Natural killer cell (primary cell): ENCODE measurements around the gene CMTM8. TPM values are rescaled to one million over a fixed set of nuclear protein-coding genes. Genes with fewer than 3 reads are reported as not detected.

Source experiments
- ATAC-seq, 3 donors: fragments of 150-1000 bp in 2 of 3; fragments of 200-7000 bp in 1 of 3; cut with Tn5 transposase; 1 replicate in 1 of 3; 2 replicates in 2 of 3; pipeline ENCODE4 v1.10.0; 2021; ENCODE audit warnings: mild to moderate bottlenecking in 2 of 3, moderate library complexity in 2 of 3
- DNase-seq, 2 donors: peaks; one replicate each; pipeline versions ENCODE4 v3.0.0 to v3.0.0-alpha.2; 2013 to 2021; ENCODE audit warnings: mixed read lengths in 1 of 2
- H3K27ac ChIP-seq: one replicate; pipeline ENCODE4 v1.5.1; 2013; ENCODE audit warnings: mild to moderate bottlenecking, low read length
- H3K27me3 ChIP-seq: one replicate; pipeline ENCODE4 v1.6.1; 2013; ENCODE audit warnings: low read length; ENCODE audit not compliant: control insufficient read depth, insufficient read depth
- H3K36me3 ChIP-seq: one replicate; pipeline ENCODE4 v1.6.1; 2013; ENCODE audit warnings: low read length; ENCODE audit not compliant: control insufficient read depth, insufficient read depth
- H3K4me1 ChIP-seq: one replicate; pipeline ENCODE4 v1.6.1; 2013; ENCODE audit warnings: low read length; ENCODE audit not compliant: control insufficient read depth, insufficient read depth
- H3K4me3 ChIP-seq: one replicate; pipeline ENCODE4 v1.5.1; 2013; ENCODE audit warnings: low read length
- H3K9me3 ChIP-seq: one replicate; pipeline ENCODE4 v1.6.1; 2013; ENCODE audit warnings: low read length; ENCODE audit not compliant: control insufficient read depth, insufficient read depth
- H3K27ac Mint-ChIP-seq, 2 donors: one replicate each; pipeline ENCODE4 v1.8.0; 2022; ENCODE audit warnings: mild to moderate bottlenecking in 2 of 2, mixed read lengths in 2 of 2, moderate library complexity in 1 of 2
- H3K27me3 Mint-ChIP-seq, 2 donors: one replicate each; pipeline ENCODE4 v1.8.0; 2022; ENCODE audit warnings: low read depth in 2 of 2, mixed read lengths in 2 of 2
- H3K36me3 Mint-ChIP-seq: one replicate; pipeline ENCODE4 v1.8.0; 2022; ENCODE audit warnings: mixed read lengths
- H3K4me1 Mint-ChIP-seq, 2 donors: one replicate each; pipeline ENCODE4 v1.8.0; 2022; ENCODE audit warnings: mixed read lengths in 2 of 2
- H3K4me3 Mint-ChIP-seq: one replicate; pipeline ENCODE4 v1.8.0; 2022; ENCODE audit warnings: mild to moderate bottlenecking, moderate library complexity, mixed read lengths
- H3K9me3 Mint-ChIP-seq, 2 donors: one replicate each; pipeline ENCODE4 v1.8.0; 2022; ENCODE audit warnings: mixed read lengths in 2 of 2
- CTCF ChIP-seq: fragments of 200-600 bp; IDR thresholded peaks from one replicate; pipeline ENCODE4 v1.8.0; 2022; ENCODE audit warnings: antibody characterized with exemption
- WGBS: methylation state at CpG from one replicate; pipeline ENCODE4 v1.1.7; 2013; ENCODE audit warnings: missing lambda C conversion rate; ENCODE audit not compliant: insufficient coverage; 5-methylcytosine and 5-hydroxymethylcytosine counted together
- intact Hi-C: fragments of 100-400 bp; cut with micrococcal nuclease; formaldehyde crosslinking; loops from one replicate; pipeline ENCODE4 v1.14.2; 2022
- total RNA-seq, 4 donors: library from RNA; stranded (reverse); fragments of 120-200 nt in 1 of 4; gene quantifications; one replicate each; pipeline versions ENCODE4 v1.2.3 to v1.2.4, GENCODE V29; 2013 to 2022

CMTM8 gene
- total RNA-seq, 3 donors from 2014 or later (not counting 1 experiment from before 2014, with no cell fraction given) = 0.31 to 0.88 (median 0.83) TPM

GRCh38 chr3:32249184-32249782 lies 10.8 kb downstream of the CMTM8 start:
- no peak for DNase-seq
- peaks cover under 1% of the 10 kb centered on the region for H3K36me3 Mint-ChIP-seq

GRCh38 chr3:32254268-32254667 lies 15.8 kb downstream of the CMTM8 start:
- TF ChIP-seq CTCF = no peak
- DNase-seq (no peak), ATAC-seq (no peak)
- intact Hi-C loops = no loop called here
- peaks cover 4 to 5% of the 10 kb centered on the region in 2 donors for H3K4me1 Mint-ChIP-seq
- no peaks in the 10 kb centered on the region for H3K4me1 ChIP-seq
- no peak overlapping the region for H3K4me3 Mint-ChIP-seq
- H3K4me3 ChIP-seq = no peak overlapping the region
- H3K9me3 ChIP-seq = peaks cover 4% of the 10 kb centered on the region
- H3K36me3 ChIP-seq = no peaks in the 10 kb centered on the region
- no peaks in the 10 kb centered on the region for H3K27me3 ChIP-seq
- H3K27ac ChIP-seq = no peak overlapping the region
- peaks cover 7% of the 10 kb centered on the region for H3K36me3 Mint-ChIP-seq
- H3K27ac Mint-ChIP-seq = no peak overlapping the region
- peaks cover 3 to 10% of the 10 kb centered on the region in 2 donors for H3K27me3 Mint-ChIP-seq
- no peaks in the 10 kb centered on the region for H3K9me3 Mint-ChIP-seq
- WGBS = no CpG with 5 or more reads among the region's 1 CpG

More at GRCh38 chr3:32249184-32249782, 10.8 kb downstream of the CMTM8 start:
- Histone ChIP-seq H3K36me3 (no peaks in the 10 kb centered on the region), H3K27ac (no peak overlapping the region), H3K4me3 (no peak overlapping the region), H3K27me3 (no peaks in the 10 kb centered on the region), H3K4me1 (no peaks in the 10 kb centered on the region), H3K9me3 (peaks cover 4% of the 10 kb centered on the region)
- peaks cover 3 to 9% of the 10 kb centered on the region in 2 donors for H3K27me3 Mint-ChIP-seq
- H3K4me3 Mint-ChIP-seq = no peak overlapping the region
- no peaks in the 10 kb centered on the region for H3K9me3 Mint-ChIP-seq
- TF ChIP-seq CTCF = no peak
- H3K27ac Mint-ChIP-seq = no peak overlapping the region
- 68% methylated on average over 3 of the region's 4 CpGs for WGBS
- peaks cover 13 to 19% of the 10 kb centered on the region in 2 donors for H3K4me1 Mint-ChIP-seq
- intact Hi-C loops = no loop called here
- ATAC-seq = peak; percentile 15 to 53 (median 45)

- Mint-ChIP-seq H3K27ac (no peak overlapping the region), H3K36me3 (peaks cover 7% of the 10 kb centered on the region), H3K9me3 (no peaks in the 10 kb centered on the region), H3K27me3 (peaks cover 3 to 10% of the 10 kb centered on the region in 2 donors), H3K4me1 (peaks cover 0 to 4% of the 10 kb centered on the region in 2 donors), H3K4me3 (no peak overlapping the region)
- no peaks in the 10 kb centered on the region for H3K27me3 ChIP-seq
- intact Hi-C loops = no loop called here
- H3K4me1 ChIP-seq = no peaks in the 10 kb centered on the region
- no peak for TF ChIP-seq CTCF
- 71% methylated on average over 1 of the region's 2 CpGs for WGBS
- no peak overlapping the region for H3K4me3 ChIP-seq
- DNase-seq (no peak), ATAC-seq (no peak)
- peaks cover 4% of the 10 kb centered on the region for H3K9me3 ChIP-seq
- H3K27ac ChIP-seq = no peak overlapping the region
- H3K36me3 ChIP-seq = no peaks in the 10 kb centered on the region
These were observed 16.9 kb downstream of the CMTM8 start for GRCh38 chr3:32255345-32255744.

- 90% methylated on average over 3 of the region's 3 CpGs for WGBS
- DNase-seq = no peak
- H3K9me3 ChIP-seq = peaks cover 4% of the 10 kb centered on the region
- peaks cover 7% of the 10 kb centered on the region for H3K36me3 Mint-ChIP-seq
- no peaks in the 10 kb centered on the region for H3K36me3 ChIP-seq
- no peak for TF ChIP-seq CTCF
- H3K4me1 ChIP-seq = no peaks in the 10 kb centered on the region
- peaks cover 0 to 4% of the 10 kb centered on the region in 2 donors for H3K4me1 Mint-ChIP-seq
- H3K9me3 Mint-ChIP-seq = no peaks in the 10 kb centered on the region
- H3K4me3 ChIP-seq = no peak overlapping the region
- H3K27ac ChIP-seq = no peak overlapping the region
- ATAC-seq = no peak
- peaks cover 3 to 10% of the 10 kb centered on the region in 2 donors for H3K27me3 Mint-ChIP-seq
- H3K27me3 ChIP-seq = no peaks in the 10 kb centered on the region
- H3K4me3 Mint-ChIP-seq = no peak overlapping the region
- intact Hi-C loops = no loop called here
- no peak overlapping the region for H3K27ac Mint-ChIP-seq
These were observed 17.7 kb downstream of the CMTM8 start for GRCh38 chr3:32256206-32256605.
